Astrocyte (in vitro differentiated cells and primary cell): ENCODE measurements around the gene RBCK1.

Source experiments
- EZH2 ChIP-seq: IDR thresholded peaks from 2 replicates; pipeline ENCODE4 v1.6.1; 2012; ENCODE audit warnings: mild to moderate bottlenecking, low read length, inconsistent platforms; ENCODE audit not compliant: insufficient read depth
- TF ChIP-seq, protein P1 (sequence below): IDR thresholded peaks from 2 replicates; pipeline ENCODE4 v1.5.1; 2011; ENCODE audit warnings: low read depth, mild to moderate bottlenecking, inconsistent platforms, low read length, moderate library complexity; ENCODE audit not compliant: insufficient read depth

DNA sequence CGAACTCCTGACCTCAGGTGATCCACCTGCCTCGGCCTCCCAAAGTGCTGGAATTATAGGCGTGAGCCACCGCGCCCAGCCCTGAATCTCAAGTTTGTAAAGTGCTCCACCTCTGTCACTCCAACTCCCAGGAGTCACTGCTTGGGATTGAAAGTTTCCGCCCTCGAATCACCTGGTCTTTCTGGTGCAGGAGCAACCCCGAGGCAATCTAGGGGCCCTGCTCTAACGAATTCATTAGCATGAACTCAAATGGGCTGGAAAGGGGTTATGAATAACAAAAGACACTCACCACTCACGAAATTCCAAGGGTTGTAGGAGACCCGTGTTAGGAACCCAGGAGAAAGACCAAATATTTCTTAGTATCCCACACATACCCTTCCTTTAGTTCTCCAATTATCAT lies 26.1 kb downstream of the RBCK1 start:
- TF ChIP-seq, protein P1, sequence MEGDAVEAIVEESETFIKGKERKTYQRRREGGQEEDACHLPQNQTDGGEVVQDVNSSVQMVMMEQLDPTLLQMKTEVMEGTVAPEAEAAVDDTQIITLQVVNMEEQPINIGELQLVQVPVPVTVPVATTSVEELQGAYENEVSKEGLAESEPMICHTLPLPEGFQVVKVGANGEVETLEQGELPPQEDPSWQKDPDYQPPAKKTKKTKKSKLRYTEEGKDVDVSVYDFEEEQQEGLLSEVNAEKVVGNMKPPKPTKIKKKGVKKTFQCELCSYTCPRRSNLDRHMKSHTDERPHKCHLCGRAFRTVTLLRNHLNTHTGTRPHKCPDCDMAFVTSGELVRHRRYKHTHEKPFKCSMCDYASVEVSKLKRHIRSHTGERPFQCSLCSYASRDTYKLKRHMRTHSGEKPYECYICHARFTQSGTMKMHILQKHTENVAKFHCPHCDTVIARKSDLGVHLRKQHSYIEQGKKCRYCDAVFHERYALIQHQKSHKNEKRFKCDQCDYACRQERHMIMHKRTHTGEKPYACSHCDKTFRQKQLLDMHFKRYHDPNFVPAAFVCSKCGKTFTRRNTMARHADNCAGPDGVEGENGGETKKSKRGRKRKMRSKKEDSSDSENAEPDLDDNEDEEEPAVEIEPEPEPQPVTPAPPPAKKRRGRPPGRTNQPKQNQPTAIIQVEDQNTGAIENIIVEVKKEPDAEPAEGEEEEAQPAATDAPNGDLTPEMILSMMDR: no peak
- no peak for TF ChIP-seq EZH2
